Measurements from ENCODE around the gene IST1. TPM values are rescaled to one million over a fixed set of nuclear protein-coding genes. Genes with fewer than 3 reads are reported as not detected.

The IST1 gene
- total and polyA plus RNA-seq, 7 donors = 117 to 182 (median 166) TPM

GRCh38 chr16:71883168-71883848, 12.0 kb upstream of the IST1 start:
- Histone ChIP-seq H3K36me3 (peaks cover 0 to 8% (median 0%) of the 10 kb centered on the region in 4 donors), H3K4me1 (peaks cover 0 to 21% (median 14%) of the 10 kb centered on the region in 4 donors), H3K4me3 (peak overlapping the region; percentile 84 to 90 (median 86)), H3K27ac (peak overlapping the region; percentile 89 to 95 (median 91)), H3K9me3 (no peaks in the 10 kb centered on the region), H3K27me3 (no peaks in the 10 kb centered on the region)
- intact Hi-C loops (cut with DNase I) = loop anchor here (2.0 to 5.0 kb wide), 4 partner anchors 36 to 161 kb away; partner anchors contain the start of genes AP1G1, ATXN1L and PHLPP2
- 1% methylated on average over 46 of the region's 46 CpGs for WGBS, 2 donors
- peak; percentile 77 for DNase-seq
- TF ChIP-seq POLR2AphosphoS5 (IDR thresholded peaks at IDR 0.05) = no peak
- TF ChIP-seq CTCF (IDR thresholded peaks at IDR 0.05) = peak in 1 of 4 experiments; percentile 41
- no peak for TF ChIP-seq POLR2A (IDR thresholded peaks at IDR 0.05)

GRCh38 chr16:71883849-71884638, 11.3 kb upstream of the IST1 start, which contains the start of gene ZNF821:
ZNF821 (minus strand) TSS chr16:71884182; CDS start chr16:71879946, 4,236 bp downstream.
- Histone ChIP-seq H3K27ac (peak within 1 kb of the TSS; percentile 89 to 95 (median 91)), H3K27me3 (no peaks in the 10 kb centered on the region), H3K9me3 (no peaks in the 10 kb centered on the region), H3K36me3 (peaks cover 0 to under 1% (median 0%) of the 10 kb centered on the region in 4 donors), H3K4me3 (peak within 1 kb of the TSS; percentile 84 to 90 (median 86)), H3K4me1 (peaks cover 0 to 21% (median 14%) of the 10 kb centered on the region in 4 donors)
- TF ChIP-seq CTCF (IDR thresholded peaks at IDR 0.05) = peak in 3 of 4 experiments; percentile 7 to 50 (median 12)
- TF ChIP-seq EP300 (IDR thresholded peaks at IDR 0.05) = no peak
- peak in 1 of 4 donors; percentile 7 for TF ChIP-seq POLR2AphosphoS5 (IDR thresholded peaks at IDR 0.05)
- TF ChIP-seq POLR2A (IDR thresholded peaks at IDR 0.05) = no peak
- DNase-seq = peak; percentile 86
- intact Hi-C loops (cut with DNase I) = loop anchor here (2.0 to 5.0 kb wide), 4 partner anchors 37 to 162 kb away; partner anchors contain the start of genes AP1G1, ATXN1L and PHLPP2
- 1% methylated on average over 84 to 85 of the region's 85 CpGs for WGBS, 2 donors

GRCh38 chr16:71885261-71885650, 10.1 kb upstream of the IST1 start:
- Histone ChIP-seq H3K4me3 (no peak overlapping the region), H3K27me3 (no peaks in the 10 kb centered on the region), H3K9me3 (no peaks in the 10 kb centered on the region), H3K36me3 (no peaks in the 10 kb centered on the region), H3K4me1 (peaks cover 0 to 21% (median 14%) of the 10 kb centered on the region in 4 donors), H3K27ac (peak overlapping the region in 1 of 4 donors; percentile 92)
- intact Hi-C loops (cut with DNase I) = no loop called here
- WGBS, 2 donors = 31 to 44% methylated on average over 4 of the region's 4 CpGs
- no peak for TF ChIP-seq POLR2A (IDR thresholded peaks at IDR 0.05)
- TF ChIP-seq POLR2AphosphoS5 (IDR thresholded peaks at IDR 0.05) = no peak
- TF ChIP-seq EP300 (IDR thresholded peaks at IDR 0.05) = no peak
- no peak for TF ChIP-seq CTCF (IDR thresholded peaks at IDR 0.05)
- DNase-seq = no peak

GRCh38 chr16:71889147-71889546, 6.2 kb upstream of the IST1 start:
- intact Hi-C loops (cut with DNase I) = no loop called here
- no peak overlapping the region for H3K4me3 ChIP-seq
- peaks cover 0 to 17% (median 5%) of the 10 kb centered on the region in 4 donors for H3K4me1 ChIP-seq
- no peaks in the 10 kb centered on the region for H3K36me3 ChIP-seq
- TF ChIP-seq EP300 (IDR thresholded peaks at IDR 0.05) = no peak
- no peak for TF ChIP-seq POLR2AphosphoS5 (IDR thresholded peaks at IDR 0.05)
- TF ChIP-seq POLR2A (IDR thresholded peaks at IDR 0.05) = no peak
- no peak for TF ChIP-seq CTCF (IDR thresholded peaks at IDR 0.05)
- no peak overlapping the region for H3K27ac ChIP-seq
- no peak for DNase-seq
- no peaks in the 10 kb centered on the region for H3K27me3 ChIP-seq
- H3K9me3 ChIP-seq = no peaks in the 10 kb centered on the region
- WGBS, 2 donors = 56 to 87% methylated on average over 3 of the region's 3 CpGs

Measured in sigmoid colon (tissue), 7 donors.